AG04450 (cell line): ENCODE measurements around the gene CCDC24. TPM values are rescaled to one million over a fixed set of nuclear protein-coding genes. Genes with fewer than 3 reads are reported as not detected.

ENCODE experiments used
- CTCF ChIA-PET: fragments of 300-600, 350-600 bp; formaldehyde crosslinking; extraction: SDS; loops from one replicate; lab custom pipeline; 2022; ENCODE audit warnings: antibody characterized with exemption, inconsistent platforms; lab: Charles Lee
- POLR2A ChIA-PET: fragments of 350-600 bp; formaldehyde crosslinking; extraction: SDS; loops from one replicate; lab custom pipeline; 2021; ENCODE audit warnings: antibody characterized with exemption, inconsistent platforms; lab: Yijun Ruan, JAX
- DNase-seq: peaks from one replicate; pipeline ENCODE4 v3.0.0-alpha.2; 2011; ENCODE audit warnings: low read depth, low spot score
- H3K27ac ChIP-seq: one replicate; pipeline ENCODE4 v1.5.1; 2012; ENCODE audit warnings: low read depth, low read length, control low read depth
- H3K27me3 ChIP-seq: one replicate; pipeline ENCODE4 v1.6.0; 2012; ENCODE audit warnings: low read length; ENCODE audit not compliant: control insufficient read depth, insufficient read depth
- H3K4me3 ChIP-seq: 2 replicates; pipeline ENCODE4 v1.5.1; 2011; ENCODE audit warnings: mild to moderate bottlenecking, low read depth, low read length, control low read depth
- H3K9me3 ChIP-seq: 2 replicates; pipeline ENCODE4 v1.5.1; 2012; ENCODE audit warnings: low read length; ENCODE audit not compliant: control insufficient read depth, insufficient read depth
- CTCF ChIP-seq: IDR thresholded peaks from 2 replicates; pipeline ENCODE4 v1.5.1; 2011; ENCODE audit warnings: low read depth, low read length, control low read depth, inconsistent platforms
- polyA plus RNA-seq: library from polyadenylated mRNA; depleted of rRNA; stranded (reverse); fragments of >200 nt; gene quantifications from 2 replicates; pipeline ENCODE4 v1.2.3, GENCODE V29; 2011

The CCDC24 gene
- polyA plus RNA-seq, 1 experiment: 1.1 TPM

- CTCF ChIA-PET: interaction anchor here (1.0 to 1.4 kb wide), 2 partner anchors 17 to 188 kb away, joined by 4 to 10 read pairs; partner anchors contain the start of gene ARTN
Measured at GRCh38 chr1:43951021-43951985, 40.1 kb upstream of the CCDC24 start.

GRCh38 chr1:43952731-43953346 is 38.6 kb upstream of the CCDC24 start:
- ChIA-PET CTCF (interaction anchor here (1.0 to 1.2 kb wide), 2 partner anchors 19 to 189 kb away, joined by 3 read pairs; partner anchors contain the start of gene ARTN), POLR2A (interaction anchor here (0.5 kb wide), 1 partner anchor 408 kb away, joined by 5 read pairs; no protein-coding TSS in a partner anchor)
- TF ChIP-seq CTCF: no peak
- Histone ChIP-seq H3K27ac (no peak overlapping the region), H3K9me3 (no peaks in the 10 kb centered on the region), H3K27me3 (no peaks in the 10 kb centered on the region), H3K4me3 (no peak overlapping the region)
- DNase-seq: no peak

More at GRCh38 chr1:43951021-43951985, 40.1 kb upstream of the CCDC24 start:
- Histone ChIP-seq H3K27me3 (no peaks in the 10 kb centered on the region), H3K27ac (no peak overlapping the region), H3K9me3 (no peaks in the 10 kb centered on the region; the same call in 1 of the 2 replicates), H3K4me3 (no peak overlapping the region)
- no peak for DNase-seq
- POLR2A ChIA-PET: no interaction called here
- TF ChIP-seq CTCF: no peak

- no peak for TF ChIP-seq CTCF
- ChIA-PET CTCF (interaction anchor here (1.0 to 1.2 kb wide), 3 partner anchors 18 to 190 kb away, joined by 3 to 4 read pairs (median 3); partner anchors contain the start of gene ARTN), POLR2A (interaction anchor here (0.5 kb wide), 1 partner anchor 407 kb away, joined by 5 read pairs; no protein-coding TSS in a partner anchor)
- Histone ChIP-seq H3K4me3 (no peak overlapping the region), H3K27ac (no peak overlapping the region), H3K27me3 (no peaks in the 10 kb centered on the region), H3K9me3 (no peaks in the 10 kb centered on the region)
- DNase-seq: no peak
Measured at GRCh38 chr1:43953361-43953760, 38.0 kb upstream of the CCDC24 start.

- no peak for DNase-seq
Measured at GRCh38 chr1:43954036-43954435, 37.4 kb upstream of the CCDC24 start.

More at GRCh38 chr1:43954036-43954435, 37.4 kb upstream of the CCDC24 start:
- POLR2A ChIA-PET: no interaction called here
- CTCF ChIA-PET: interaction anchor here (1.0 to 1.2 kb wide), 3 partner anchors 19 to 191 kb away, joined by 3 to 4 read pairs (median 3); partner anchors contain the start of gene ARTN
- H3K4me3 ChIP-seq: no peak overlapping the region
- H3K27ac ChIP-seq: no peak overlapping the region
- no peaks in the 10 kb centered on the region for H3K27me3 ChIP-seq
- no peak for TF ChIP-seq CTCF
- H3K9me3 ChIP-seq: no peaks in the 10 kb centered on the region
